Measurements from ENCODE around the gene TTC33.
"Not testable (repeated sequence)": the region's sequence is repeated elsewhere in the genome, so short reads cannot be mapped to it uniquely, and the experiment has no call there.

The TTC33 gene

DNA sequence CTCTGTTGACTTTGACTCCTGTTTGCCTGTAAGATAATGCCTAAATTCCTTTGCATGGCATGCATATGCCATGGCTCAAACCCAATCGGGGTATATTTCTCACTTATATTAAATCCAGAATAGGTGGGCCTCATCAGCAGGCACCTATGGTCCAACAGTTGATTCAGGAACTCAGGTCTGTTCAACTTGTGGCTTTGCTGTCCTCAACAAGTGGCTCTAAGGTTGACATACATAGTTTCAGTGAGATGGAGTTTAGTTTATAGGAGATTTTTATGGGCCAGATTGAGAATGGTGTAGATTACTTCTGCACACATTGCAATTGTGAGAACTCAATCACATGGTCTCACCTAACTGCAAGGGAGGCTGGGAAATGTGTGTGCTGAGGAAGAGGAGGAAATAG, 107.6 kb downstream of the TTC33 start:
- DNase-seq = no peak

DNA sequence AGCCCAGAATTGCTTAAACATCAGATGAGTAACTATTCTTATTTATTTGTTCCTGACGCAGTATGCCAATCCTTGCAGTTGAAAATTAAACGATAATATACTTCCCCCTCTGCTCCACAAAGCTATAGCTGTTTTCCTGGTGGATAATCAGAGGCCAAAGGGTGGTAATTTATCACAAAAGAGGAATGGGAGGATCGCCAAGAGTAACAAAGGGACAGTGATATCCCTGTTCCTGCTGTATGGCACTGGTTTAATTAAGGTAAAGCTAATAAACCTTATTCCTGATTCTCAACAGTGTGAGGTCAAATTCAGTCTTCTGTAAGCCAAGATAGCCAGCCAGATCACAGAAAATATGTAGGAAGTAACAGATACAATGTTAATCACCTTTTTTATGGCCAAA, 109.5 kb downstream of the TTC33 start:
- no peak for DNase-seq

DNA sequence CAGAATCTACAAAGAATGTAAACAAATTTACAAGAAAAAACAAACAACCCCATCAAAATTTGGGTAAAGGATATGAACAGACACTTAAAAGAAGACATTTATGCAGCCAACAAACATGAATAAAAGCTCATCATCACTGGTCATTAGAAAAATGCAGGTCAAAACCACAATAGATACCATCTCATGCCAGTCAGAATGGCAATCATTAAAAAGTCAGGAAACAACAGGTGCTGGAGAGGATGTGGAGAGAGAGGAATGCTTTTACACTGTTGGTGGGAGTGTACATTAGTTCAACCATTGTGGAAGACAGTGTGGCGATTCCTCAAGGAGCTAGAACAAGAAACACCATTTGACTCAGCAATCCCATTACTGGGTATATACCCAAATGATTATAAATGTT, 116.2 kb downstream of the TTC33 start:
- not testable (repeated sequence) for DNase-seq

DNA sequence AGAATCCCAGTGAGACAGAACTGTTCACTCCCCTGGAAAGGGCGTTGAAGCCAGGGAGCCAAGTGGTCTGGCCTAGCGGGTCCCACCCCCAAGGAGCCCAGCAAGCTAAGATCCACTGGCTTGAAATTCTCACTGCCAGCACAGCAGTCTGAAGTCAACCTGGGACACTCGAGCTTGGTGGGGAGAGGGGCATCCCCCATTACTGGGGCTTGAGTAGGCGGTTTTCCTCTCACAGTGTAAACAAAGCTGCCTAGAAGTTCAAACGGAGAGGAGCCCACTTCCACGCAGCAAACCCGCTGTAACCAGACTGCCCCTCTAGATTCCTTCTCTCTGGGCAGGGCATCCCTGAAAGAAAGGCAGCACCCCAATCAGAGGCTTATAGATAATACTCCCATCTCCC, 121.2 kb downstream of the TTC33 start:
- no peak for DNase-seq

DNA sequence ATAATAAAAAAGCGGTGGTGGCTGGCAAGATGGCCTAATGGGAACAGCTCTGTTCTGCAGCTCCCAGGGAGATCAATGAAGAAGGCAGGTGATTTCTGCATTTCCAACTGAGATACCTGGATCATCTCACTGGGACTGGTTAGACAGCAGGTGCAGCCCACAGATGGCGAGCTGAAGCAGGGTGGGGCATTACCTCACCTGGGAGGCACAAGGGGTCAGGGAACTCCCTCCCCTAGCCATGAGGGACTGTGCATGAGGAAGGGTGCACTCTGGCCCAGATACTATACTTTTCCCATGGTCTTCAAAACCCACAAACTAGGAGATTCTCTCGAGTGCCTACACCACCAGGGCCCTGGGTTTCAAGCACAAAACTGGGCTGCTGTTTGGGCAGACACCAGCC, 121.6 kb downstream of the TTC33 start:
- no peak for DNase-seq

DNA sequence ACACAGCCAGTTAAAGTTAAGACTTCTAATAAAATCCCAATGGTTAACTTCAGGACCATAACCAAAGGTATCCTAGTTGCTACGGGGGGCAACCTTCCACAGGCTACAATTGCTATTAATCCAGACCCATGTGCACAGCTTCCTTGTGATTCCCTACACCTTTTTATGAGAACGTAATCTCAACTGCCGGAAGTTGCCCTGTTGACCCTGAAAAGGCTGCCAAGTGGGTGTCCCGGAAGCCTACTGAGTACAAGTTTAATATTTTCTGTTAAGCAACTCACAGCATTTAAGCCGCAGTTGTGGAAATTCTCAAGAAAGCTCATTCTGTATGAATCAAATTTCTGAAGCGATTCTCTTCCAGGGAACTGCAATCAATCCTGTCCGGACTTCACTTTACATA, 124.5 kb downstream of the TTC33 start:
- DNase-seq = no peak

DNA sequence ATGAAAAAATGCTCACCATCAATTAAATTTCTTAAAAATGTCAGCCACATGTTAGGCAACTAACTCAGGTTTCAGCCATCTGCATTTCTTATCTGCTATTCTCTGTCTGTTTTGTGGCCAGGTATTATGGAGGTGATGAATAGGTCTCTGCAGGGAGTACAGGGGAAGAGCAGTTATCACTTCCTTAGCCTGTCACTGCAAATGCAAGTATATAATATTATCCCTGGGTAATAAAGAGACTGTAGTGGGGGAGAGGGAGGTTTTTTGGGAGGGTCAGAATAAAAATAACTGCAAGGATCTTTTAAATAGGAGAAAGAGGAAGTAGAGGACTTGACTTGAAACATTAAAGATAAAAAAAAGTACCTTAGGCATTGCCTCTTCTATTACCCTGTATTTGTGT, 125.6 kb downstream of the TTC33 start:
- no peak for DNase-seq

DNA sequence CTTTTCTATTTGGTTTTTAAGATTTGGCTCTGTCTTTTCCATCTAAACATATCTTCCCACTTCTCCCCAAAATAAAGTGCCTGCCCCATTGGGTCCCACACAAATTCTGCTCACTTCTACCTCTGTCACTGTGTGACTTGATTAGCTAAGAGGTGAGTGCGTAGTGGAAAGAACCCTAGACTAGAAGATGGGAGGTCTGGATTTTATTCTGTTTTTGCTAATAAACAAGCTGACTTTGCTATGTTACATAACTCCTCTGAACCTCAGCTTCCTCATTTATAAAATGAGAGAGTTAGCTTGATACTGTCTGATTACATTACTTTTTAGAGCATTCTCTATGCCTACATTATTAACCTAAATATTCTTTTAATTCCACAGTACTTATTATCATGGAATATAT, 127.4 kb downstream of the TTC33 start:
- DNase-seq = no peak

DNA sequence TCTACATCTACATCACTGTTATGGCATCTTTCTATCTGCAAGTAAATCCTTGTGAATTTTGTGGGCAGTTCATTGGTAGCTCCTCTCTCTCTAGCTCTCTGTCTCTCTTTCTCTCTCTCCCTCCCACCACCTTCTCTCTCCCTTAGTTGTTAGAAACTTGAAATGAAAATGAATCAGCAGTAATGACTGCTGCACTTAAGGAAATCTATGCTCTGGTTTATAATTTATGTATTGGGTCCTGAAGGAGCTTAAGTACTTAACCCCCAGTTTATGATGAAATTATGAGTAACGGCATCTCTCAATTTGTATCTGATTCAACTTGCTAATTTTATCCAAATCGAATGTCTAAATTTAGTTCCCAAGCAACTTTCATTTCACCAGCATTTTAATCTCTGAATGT, 128.1 kb downstream of the TTC33 start:
- no peak for DNase-seq

DNA sequence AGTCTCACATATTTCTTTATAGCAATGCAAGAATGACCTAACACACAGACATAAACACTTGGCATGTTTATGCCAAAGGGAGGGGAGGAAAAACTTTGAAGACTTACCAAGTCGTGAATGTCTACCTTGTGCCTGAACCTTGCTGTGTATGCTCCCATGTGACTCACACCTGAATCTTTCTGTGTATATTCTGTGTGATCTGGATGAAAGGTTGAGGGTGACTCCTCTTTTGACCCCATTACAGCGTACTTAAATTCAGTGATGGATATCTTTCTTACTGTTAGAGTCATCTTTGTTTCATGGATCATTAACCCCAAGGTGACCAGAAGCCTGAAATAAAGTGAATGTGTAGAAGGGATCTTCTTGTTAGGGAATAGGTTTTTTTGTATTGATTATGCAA, 129.0 kb downstream of the TTC33 start:
- DNase-seq = no peak

DNA sequence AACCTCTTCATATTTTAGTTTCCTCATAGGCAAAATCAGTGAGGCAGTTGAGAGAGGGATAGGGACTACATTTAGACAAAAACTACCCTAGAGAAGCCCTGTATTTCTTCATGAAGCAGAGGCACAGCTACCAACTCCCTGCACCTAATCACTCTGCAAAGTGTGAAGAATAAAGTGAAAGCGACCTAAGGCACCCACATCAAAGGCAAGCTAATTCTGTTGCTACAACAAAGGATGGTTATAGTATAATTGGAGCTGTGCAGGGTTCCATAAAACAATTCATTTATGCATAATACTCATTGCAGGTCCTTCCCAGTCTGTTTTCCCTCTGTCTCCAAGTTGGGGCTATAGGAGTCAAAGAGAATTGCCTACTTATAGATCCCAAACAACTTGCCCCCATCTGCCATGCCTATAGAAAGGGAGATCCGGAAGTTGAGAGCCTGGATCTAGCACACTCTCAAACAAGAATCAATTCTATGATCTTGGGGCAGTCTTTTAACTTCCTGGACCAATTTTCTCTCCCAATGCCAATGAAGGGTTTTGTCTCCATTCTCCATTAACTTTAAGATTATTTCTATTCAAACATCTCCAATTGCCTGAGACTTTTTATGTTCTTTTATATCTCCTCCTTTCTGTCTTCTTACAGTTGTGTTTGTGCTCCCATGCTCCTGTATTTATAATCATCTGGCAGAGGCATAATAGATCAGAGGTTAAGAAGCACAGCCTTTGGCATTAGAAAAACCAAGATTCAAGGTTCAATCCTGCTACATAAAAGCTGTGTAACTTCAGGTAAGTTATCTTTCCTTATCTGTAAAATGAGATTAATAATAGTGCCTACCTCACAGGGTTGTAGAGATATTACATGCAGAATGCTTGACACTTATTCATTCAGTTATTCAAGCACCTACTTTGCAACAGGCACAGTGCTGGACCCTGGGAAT, 132.0 kb downstream of the TTC33 start:
- DNase-seq = no peak

DNA sequence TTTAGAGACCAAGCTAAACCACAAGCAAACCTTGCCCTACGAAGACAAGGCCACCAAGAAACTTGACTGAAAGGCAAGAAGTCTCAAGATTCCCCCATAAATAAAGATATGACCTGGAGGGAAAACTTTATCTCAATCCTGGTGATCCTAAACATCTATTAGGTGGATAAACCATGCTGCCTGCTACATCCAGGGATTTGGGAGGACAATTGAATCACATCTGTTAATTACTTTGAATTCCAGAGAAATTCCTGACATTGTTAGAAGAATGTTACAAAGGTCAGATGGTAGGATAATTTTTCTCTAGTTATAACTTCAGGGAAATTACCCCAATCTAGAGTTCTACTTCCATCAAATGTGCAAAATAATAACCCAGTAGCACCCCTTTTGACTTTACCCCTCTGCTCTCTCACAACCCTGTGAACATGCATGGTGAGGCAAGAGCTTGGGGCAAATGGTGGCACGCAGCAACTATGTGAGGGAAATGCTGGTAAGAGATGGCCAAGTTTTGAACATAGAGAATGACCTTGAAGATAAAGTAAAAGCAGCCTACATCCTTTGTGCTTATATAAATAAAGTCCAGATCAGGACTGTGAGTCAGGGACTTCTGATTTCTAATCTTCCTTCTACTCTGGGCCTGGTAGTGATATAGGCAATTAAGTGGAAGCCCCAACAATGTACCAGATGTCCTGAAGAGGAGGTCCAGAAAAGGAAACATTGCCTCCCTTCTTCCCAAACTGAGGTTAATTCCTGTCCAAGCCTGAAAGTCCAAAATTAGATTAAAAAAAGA, 133.1 kb downstream of the TTC33 start:
- DNase-seq = no peak

DNA sequence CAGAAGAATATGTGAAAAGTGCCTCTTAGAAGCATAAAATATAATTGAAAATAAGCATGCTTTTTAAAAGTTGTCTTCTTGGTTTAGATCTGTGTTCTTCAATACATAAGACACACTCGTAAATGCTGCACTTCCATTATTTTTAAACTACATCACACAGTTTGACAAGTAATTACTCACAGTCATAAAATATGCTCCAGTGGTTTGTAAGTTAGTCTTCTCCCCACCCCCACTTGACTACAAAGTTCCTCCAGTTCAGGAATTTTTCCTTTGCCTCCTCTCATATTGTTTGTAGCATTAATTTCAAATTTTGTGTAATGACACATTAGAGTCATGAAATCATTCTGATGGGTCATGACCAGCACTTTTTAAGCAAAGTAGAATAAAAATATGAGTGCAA, 136.3 kb downstream of the TTC33 start:
- DNase-seq = no peak

DNA sequence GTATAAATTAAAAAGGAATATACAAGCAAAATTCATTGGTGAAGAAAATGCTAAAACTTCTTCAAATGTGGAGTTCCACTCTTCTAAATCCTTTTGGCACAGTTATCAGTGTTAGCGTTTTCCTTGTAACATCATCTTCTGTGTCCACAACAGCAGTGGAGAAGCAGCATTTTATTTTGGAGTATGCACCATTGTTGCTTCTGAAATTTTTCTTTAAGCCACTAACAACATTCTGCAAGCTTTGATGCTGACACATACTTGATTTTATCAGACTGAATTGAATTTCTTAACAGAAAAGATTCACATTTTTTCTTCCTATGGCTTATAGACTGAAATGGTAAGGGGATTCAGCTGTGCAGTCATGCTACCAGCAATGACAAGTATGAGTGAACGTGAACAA, 136.8 kb downstream of the TTC33 start:
- no peak for DNase-seq

DNA sequence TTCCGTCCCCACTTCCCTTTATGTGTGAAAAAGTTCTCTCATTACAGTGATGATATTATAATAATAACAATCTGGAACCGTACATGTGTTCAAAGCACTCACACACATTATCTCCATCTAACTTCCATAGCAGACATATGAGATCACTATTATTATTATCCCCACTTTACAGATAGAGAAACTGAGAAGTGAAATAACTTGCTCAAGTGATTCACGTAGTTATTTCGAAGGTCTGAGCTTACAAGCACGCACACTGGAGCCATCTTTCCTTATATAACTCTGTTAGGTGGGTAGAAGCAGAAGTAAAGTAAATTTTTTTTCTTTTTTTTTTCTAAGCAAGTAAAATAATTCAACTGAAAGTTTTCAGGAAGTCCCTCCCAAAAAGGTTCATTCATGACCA, 139.0 kb downstream of the TTC33 start:
- DNase-seq = no peak

DNA sequence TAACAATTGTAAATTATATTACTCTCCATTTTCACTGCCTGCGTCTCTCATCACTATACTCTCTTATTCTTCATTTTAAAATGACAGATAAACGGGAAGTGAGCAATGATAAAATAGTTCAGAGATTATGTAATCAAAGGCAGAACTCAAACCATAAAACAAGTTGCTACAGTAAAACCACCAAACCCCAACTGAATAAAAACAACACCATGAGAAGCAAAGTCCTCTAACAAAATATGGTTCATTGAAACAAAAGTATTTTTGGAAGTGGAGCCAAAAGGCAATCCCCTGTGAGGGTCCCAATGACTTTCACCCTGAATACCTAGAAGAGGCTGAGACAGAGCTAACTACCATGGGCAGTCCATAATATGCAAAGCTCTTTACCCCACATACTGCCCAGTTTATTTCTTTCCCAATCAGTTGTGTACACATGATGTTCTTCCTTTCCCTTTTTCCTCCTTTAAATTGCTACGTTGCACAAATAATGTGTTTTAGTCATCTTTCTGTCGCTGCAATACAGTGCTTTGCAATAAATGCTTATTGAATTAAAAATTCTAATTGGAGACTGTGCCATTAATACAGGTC, 140.1 kb downstream of the TTC33 start:
- no peak for DNase-seq

DNA sequence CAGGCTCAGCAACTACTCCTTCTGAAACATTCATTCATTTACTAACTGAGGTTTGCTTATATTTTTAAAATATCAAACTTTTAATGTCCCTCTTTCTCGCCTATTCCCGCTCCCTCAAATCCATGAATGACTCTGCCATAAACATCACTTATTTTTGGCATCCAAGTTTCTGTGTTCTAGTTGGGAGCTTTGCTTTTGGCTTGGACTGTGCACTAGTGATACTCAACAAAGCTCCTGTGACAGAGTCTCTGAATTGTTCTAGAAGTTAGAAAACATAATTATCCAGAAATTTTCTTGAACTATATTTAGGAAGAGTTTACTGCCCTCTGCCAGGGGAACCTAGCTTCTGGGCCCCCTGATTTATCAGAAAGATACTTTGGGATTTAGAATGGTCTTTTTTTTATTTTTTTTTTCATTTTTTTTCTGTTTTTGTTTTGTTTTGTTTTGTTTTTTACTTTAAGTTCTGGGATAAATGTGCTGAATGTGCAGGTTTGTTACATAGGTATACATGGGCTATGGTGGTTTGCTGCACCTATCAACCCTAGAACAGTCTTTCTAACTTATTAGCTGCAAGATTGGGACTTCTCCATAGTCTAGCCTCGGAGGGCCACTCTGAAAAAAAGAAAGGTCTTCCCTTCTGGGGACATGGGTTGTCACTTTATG, 140.7 kb downstream of the TTC33 start:
- no peak for DNase-seq

DNA sequence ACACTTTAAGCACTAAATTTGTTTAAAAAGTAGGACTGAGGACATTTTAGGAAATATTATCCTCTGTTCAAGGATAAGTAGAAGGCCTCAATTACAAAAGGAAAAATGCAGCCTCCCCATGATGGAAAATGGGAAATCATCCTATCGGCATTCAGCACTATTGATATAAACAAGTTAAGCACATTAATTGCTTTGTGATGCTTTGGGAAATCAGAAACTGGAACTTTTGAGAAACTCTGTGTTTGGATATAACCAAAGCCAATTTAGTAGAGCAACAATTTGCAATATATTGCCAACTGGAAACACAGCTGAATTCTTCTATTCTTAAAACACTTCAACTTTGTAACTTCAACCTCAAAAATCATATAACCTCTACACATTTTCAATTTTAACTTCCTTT, 141.3 kb downstream of the TTC33 start:
- DNase-seq = no peak

DNA sequence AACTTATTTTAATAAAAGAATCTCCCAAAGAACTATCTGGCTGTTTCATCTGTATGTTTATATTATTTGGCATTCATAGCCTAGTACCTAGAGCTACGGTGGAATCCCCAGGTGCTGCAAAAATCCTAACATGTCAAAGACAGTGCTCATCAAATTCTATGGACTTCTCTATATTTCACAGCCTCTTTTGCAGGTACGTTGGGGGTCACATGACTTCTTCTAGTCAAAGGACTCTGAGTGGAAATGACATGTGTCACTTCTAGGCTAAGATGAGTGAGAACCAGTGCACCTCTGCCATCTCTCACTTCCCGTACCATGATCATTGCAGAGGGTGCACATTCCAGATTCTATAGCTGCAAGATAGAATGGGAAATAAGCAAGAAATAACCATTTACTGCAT, 148.6 kb downstream of the TTC33 start:
- DNase-seq = no peak

DNA sequence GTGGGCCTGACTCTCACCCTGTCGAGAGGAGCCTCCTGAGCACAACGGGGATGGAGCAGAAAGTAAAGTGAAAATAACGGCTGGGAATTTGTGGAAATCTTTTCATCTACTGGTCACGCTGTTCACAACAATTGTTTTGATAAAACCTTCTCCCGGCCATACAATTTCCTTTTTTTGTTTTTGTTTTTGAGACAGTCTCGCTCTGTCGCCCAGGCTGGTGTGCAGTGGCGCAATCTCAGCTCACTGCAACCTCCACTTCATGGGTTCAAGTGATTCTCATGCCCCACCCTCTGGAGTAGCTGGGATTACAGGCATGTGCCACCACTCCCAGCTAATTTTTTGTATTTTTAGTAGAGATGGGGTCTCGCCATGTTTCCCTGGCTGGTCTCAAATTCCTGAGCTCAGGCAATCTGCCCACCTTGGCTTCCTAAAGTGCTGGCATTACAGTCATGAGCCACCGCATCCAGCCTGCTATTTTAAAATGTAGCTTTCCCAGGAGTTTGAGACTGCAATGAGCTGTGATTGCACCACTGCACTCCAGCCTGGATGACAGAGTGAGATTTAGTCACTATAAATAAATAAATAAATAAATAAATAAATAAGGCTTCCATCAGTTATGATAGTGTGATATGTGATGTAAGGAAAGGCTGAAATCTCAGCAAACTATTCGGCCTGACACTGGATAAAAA, 149.5 kb downstream of the TTC33 start:
- no peak for DNase-seq

DNA sequence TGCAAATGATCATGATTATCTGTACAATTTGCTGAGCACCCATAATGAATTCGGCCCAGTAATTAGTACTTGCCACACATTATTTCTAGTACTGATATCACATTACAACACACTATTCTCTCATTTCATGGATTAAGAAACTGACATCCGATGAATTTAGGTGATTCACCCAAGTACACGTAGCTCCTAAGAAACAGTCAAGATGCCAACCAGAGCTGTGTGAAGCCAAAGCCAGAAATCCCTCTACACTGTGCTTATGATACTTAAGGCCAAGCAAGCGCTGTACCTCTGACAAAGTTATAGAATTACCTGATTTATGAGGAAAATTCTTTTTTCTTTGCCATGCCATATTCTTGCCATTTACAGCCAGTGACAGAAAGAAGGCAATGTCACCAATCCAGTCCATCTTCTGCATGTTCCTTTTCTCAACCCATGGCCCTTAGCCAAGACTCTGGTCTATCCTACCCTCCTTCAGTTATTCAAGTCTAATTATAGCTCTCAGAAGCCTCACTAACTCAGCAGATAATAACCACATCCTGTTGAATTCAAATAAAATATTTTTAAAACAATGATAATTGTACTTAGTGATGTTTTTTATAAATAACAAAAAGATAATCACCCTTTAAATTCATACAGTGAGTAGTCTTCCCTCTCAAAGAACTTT, 150.3 kb downstream of the TTC33 start:
- DNase-seq = no peak

DNA sequence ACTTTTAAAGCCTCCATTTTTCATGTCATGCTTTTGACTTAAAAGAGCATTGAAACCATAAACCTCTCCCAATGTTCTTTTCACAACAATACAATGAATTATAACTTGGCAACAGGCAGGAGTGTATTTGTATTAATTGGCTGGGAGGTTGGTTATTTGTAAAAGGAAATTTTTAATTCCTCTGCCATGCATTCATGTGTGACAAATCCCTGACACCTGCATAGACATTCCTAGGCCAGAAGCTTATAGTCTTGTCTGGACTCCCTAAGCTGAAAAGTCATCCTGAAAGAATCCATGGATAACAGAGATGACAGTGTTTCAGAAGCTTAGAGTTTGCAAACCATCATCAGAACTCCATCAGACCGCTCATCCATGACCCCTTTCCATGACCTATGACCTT, 152.4 kb downstream of the TTC33 start:
- DNase-seq = no peak
